Measurements from ENCODE around the gene RNF130. TPM values are rescaled to one million over a fixed set of nuclear protein-coding genes. Genes with fewer than 3 reads are reported as not detected.

RNF130 gene
- total RNA-seq, 1 donor from 2014 or later: 104 TPM

GRCh38 chr5:179955630-179956029 lies 115.9 kb downstream of the RNF130 start:
- DNase-seq: no peak
- no peak overlapping the region for H3K4me3 Mint-ChIP-seq (ENCODE audit: unreplicated experiment)
- H3K27ac Mint-ChIP-seq (ENCODE audit: unreplicated experiment): no peak overlapping the region
- peaks cover 6% of the 10 kb centered on the region for H3K36me3 Mint-ChIP-seq (ENCODE audit: unreplicated experiment)
- H3K4me1 Mint-ChIP-seq (ENCODE audit: low read depth, unreplicated experiment): peaks cover 1% of the 10 kb centered on the region
- TF ChIP-seq CTCF (IDR thresholded peaks at IDR 0.05; ENCODE audit: partially characterized antibody, unreplicated experiment): no peak
- peaks cover 1% of the 10 kb centered on the region for H3K9me3 Mint-ChIP-seq (ENCODE audit: unreplicated experiment)
- no peaks in the 10 kb centered on the region for H3K27me3 Mint-ChIP-seq (ENCODE audit: unreplicated experiment)

GRCh38 chr5:179955062-179955461 lies 116.5 kb downstream of the RNF130 start:
- Mint-ChIP-seq H3K4me1 (ENCODE audit: low read depth, unreplicated experiment) (peaks cover 1% of the 10 kb centered on the region), H3K9me3 (ENCODE audit: unreplicated experiment) (peaks cover 1% of the 10 kb centered on the region), H3K27me3 (ENCODE audit: unreplicated experiment) (no peaks in the 10 kb centered on the region), H3K27ac (ENCODE audit: unreplicated experiment) (no peak overlapping the region), H3K36me3 (ENCODE audit: unreplicated experiment) (peaks cover 8% of the 10 kb centered on the region), H3K4me3 (ENCODE audit: unreplicated experiment) (no peak overlapping the region)
- no peak for TF ChIP-seq CTCF (IDR thresholded peaks at IDR 0.05; ENCODE audit: partially characterized antibody, unreplicated experiment)
- no peak for DNase-seq

GRCh38 chr5:179954434-179954833 lies 117.1 kb downstream of the RNF130 start:
- no peak for DNase-seq
- Mint-ChIP-seq H3K27me3 (ENCODE audit: unreplicated experiment) (no peaks in the 10 kb centered on the region), H3K4me3 (ENCODE audit: unreplicated experiment) (no peak overlapping the region), H3K9me3 (ENCODE audit: unreplicated experiment) (peaks cover 1% of the 10 kb centered on the region), H3K36me3 (ENCODE audit: unreplicated experiment) (peaks cover 8% of the 10 kb centered on the region), H3K4me1 (ENCODE audit: low read depth, unreplicated experiment) (peaks cover 1% of the 10 kb centered on the region), H3K27ac (ENCODE audit: unreplicated experiment) (no peak overlapping the region)
- no peak for TF ChIP-seq CTCF (IDR thresholded peaks at IDR 0.05; ENCODE audit: partially characterized antibody, unreplicated experiment)

GRCh38 chr5:179953987-179954386 lies 117.6 kb downstream of the RNF130 start:
- peaks cover 1% of the 10 kb centered on the region for H3K4me1 Mint-ChIP-seq (ENCODE audit: low read depth, unreplicated experiment)
- H3K36me3 Mint-ChIP-seq (ENCODE audit: unreplicated experiment): peaks cover 8% of the 10 kb centered on the region
- no peak overlapping the region for H3K4me3 Mint-ChIP-seq (ENCODE audit: unreplicated experiment)
- DNase-seq: no peak
- no peak for TF ChIP-seq CTCF (IDR thresholded peaks at IDR 0.05; ENCODE audit: partially characterized antibody, unreplicated experiment)
- peaks cover 1% of the 10 kb centered on the region for H3K9me3 Mint-ChIP-seq (ENCODE audit: unreplicated experiment)
- H3K27me3 Mint-ChIP-seq (ENCODE audit: unreplicated experiment): no peaks in the 10 kb centered on the region
- H3K27ac Mint-ChIP-seq (ENCODE audit: unreplicated experiment): no peak overlapping the region

GRCh38 chr5:179936976-179937681 lies 134.4 kb downstream of the RNF130 start:
- Mint-ChIP-seq H3K27ac (ENCODE audit: unreplicated experiment) (no peak overlapping the region), H3K9me3 (ENCODE audit: unreplicated experiment) (peaks cover 1% of the 10 kb centered on the region), H3K4me1 (ENCODE audit: low read depth, unreplicated experiment) (no peaks in the 10 kb centered on the region), H3K36me3 (ENCODE audit: unreplicated experiment) (peaks cover 17% of the 10 kb centered on the region), H3K4me3 (ENCODE audit: unreplicated experiment) (no peak overlapping the region), H3K27me3 (ENCODE audit: unreplicated experiment) (no peaks in the 10 kb centered on the region)
- DNase-seq: no peak
- no peak for TF ChIP-seq CTCF (IDR thresholded peaks at IDR 0.05; ENCODE audit: partially characterized antibody, unreplicated experiment)
